SK-N-SH treated with all-trans-retinoic acid at 6 μM for 48 hours (cell line): Measurements from ENCODE around the gene DLX6.

Source experiments
- ATAC-seq: fragments of 200-7000 bp; cut with Tn5 transposase; 3 replicates; pipeline ENCODE4 v1.9.1; 2020; ENCODE audit warnings: mild to moderate bottlenecking, moderate library complexity
- ARNTL ChIP-seq: fragments of 450-650 bp; formaldehyde crosslinking; IDR thresholded peaks from 2 replicates; pipeline ENCODE4 v1.5.0; 2020; ENCODE audit warnings: low read depth, mild to moderate bottlenecking, moderate library complexity, borderline replicate concordance
- BACH2 ChIP-seq: fragments of 250-450 bp; sonication (Bioruptor Pico); IDR thresholded peaks from 2 replicates; pipeline ENCODE4 v1.9.0; 2021; ENCODE audit warnings: mild to moderate bottlenecking, borderline replicate concordance
- CSDC2 ChIP-seq: fragments of 250-450 bp; sonication (Bioruptor Pico); IDR thresholded peaks from 2 replicates; pipeline ENCODE4 v1.5.0; 2020; ENCODE audit warnings: mild to moderate bottlenecking, moderate library complexity
- ESRRG ChIP-seq: fragments of 250-450 bp; sonication (Bioruptor Pico); IDR thresholded peaks from 2 replicates; pipeline ENCODE4 v1.6.1; 2021; ENCODE audit warnings: mild to moderate bottlenecking
- GLIS3 ChIP-seq: fragments of 250-450 bp; sonication (Bioruptor Pico); IDR thresholded peaks from 2 replicates; pipeline ENCODE4 v1.5.0; 2020; ENCODE audit warnings: mild to moderate bottlenecking, moderate library complexity
- ISL1 ChIP-seq: fragments of 250-450 bp; sonication (Bioruptor Pico); IDR thresholded peaks from 2 replicates; pipeline ENCODE4 v2.1.2; 2022; ENCODE audit warnings: mild to moderate bottlenecking, moderate library complexity
- OSR1 ChIP-seq: fragments of 250-450 bp; sonication (Bioruptor Pico); IDR thresholded peaks from 2 replicates; pipeline ENCODE4 v1.8.0; 2022; ENCODE audit warnings: moderate library complexity, mild to moderate bottlenecking, inconsistent platforms
- PPARA ChIP-seq: fragments of 250-450 bp; sonication (Bioruptor Pico); IDR thresholded peaks from 2 replicates; pipeline ENCODE4 v1.5.0; 2020; ENCODE audit warnings: mild to moderate bottlenecking, borderline replicate concordance
- RARB ChIP-seq: fragments of 250-450 bp; sonication (Bioruptor Pico); IDR thresholded peaks from 2 replicates; pipeline ENCODE4 v1.8.0; 2021; ENCODE audit warnings: mild to moderate bottlenecking, moderate library complexity
- SNAI2 ChIP-seq: fragments of 250-450 bp; sonication (Bioruptor Pico); IDR thresholded peaks from 2 replicates; pipeline ENCODE4 v1.5.0; 2020; ENCODE audit warnings: mild to moderate bottlenecking, moderate library complexity
- TCF4 ChIP-seq: fragments of 250-450 bp; sonication (Bioruptor Pico); IDR thresholded peaks from 2 replicates; pipeline ENCODE4 v1.8.0; 2021; ENCODE audit warnings: mild to moderate bottlenecking, moderate library complexity, borderline replicate concordance
- TOX ChIP-seq: fragments of 250-450 bp; sonication (Bioruptor Pico); IDR thresholded peaks from 2 replicates; pipeline ENCODE4 v1.8.0; 2021; ENCODE audit warnings: mild to moderate bottlenecking, moderate library complexity, borderline replicate concordance
- ZFP3 ChIP-seq: fragments of 250-450 bp; sonication (Bioruptor Pico); IDR thresholded peaks from 2 replicates; pipeline ENCODE4 v1.5.0; 2020; ENCODE audit warnings: mild to moderate bottlenecking, moderate library complexity
- ZFP30 ChIP-seq: fragments of 450-650 bp; formaldehyde crosslinking; IDR thresholded peaks from 2 replicates; pipeline ENCODE4 v1.5.0; 2022; ENCODE audit warnings: mild to moderate bottlenecking, moderate library complexity
- ZNF565 ChIP-seq: fragments of 450-650 bp; formaldehyde crosslinking; conservative IDR thresholded peaks from 2 replicates; pipeline ENCODE4 v1.5.0; 2020; ENCODE audit warnings: low read depth, mild to moderate bottlenecking, moderate library complexity
- ZNF70 ChIP-seq: fragments of 450-650 bp; formaldehyde crosslinking; IDR thresholded peaks from 2 replicates; pipeline ENCODE4 v1.5.0; 2020; ENCODE audit warnings: mild to moderate bottlenecking, moderate library complexity
- ZNF8 ChIP-seq: fragments of 450-650 bp; formaldehyde crosslinking; IDR thresholded peaks from 2 replicates; pipeline ENCODE4 v1.5.0; 2020; ENCODE audit warnings: mild to moderate bottlenecking, moderate library complexity
- TF ChIP-seq, protein P1 (sequence below): fragments of 250-450 bp; sonication (Bioruptor Pico); IDR thresholded peaks from 2 replicates; pipeline ENCODE4 v1.5.1; 2020; ENCODE audit warnings: low read depth, mild to moderate bottlenecking, moderate library complexity
- TF ChIP-seq, protein P2 (sequence below): fragments of 250-450 bp; sonication (Bioruptor Pico); IDR thresholded peaks from 2 replicates; pipeline ENCODE4 v1.8.0; 2021; ENCODE audit warnings: low read depth, mild to moderate bottlenecking, moderate library complexity, borderline replicate concordance
- TF ChIP-seq, protein P3 (sequence below): fragments of 250-450 bp; sonication (Bioruptor Pico); IDR thresholded peaks from 2 replicates; pipeline ENCODE4 v1.5.0; 2020; ENCODE audit warnings: mild to moderate bottlenecking, moderate library complexity
- TF ChIP-seq, protein P4 (sequence below): fragments of 250-450 bp; sonication (Bioruptor Pico); IDR thresholded peaks from 2 replicates; pipeline ENCODE4 v1.8.0; 2020; ENCODE audit warnings: mild to moderate bottlenecking, moderate library complexity, borderline replicate concordance
- TF ChIP-seq, protein P5 (sequence below): fragments of 250-450 bp; sonication (Bioruptor Pico); IDR thresholded peaks from 2 replicates; pipeline ENCODE4 v1.5.1; 2021; ENCODE audit warnings: mild to moderate bottlenecking, moderate library complexity

The DLX6 gene

DNA sequence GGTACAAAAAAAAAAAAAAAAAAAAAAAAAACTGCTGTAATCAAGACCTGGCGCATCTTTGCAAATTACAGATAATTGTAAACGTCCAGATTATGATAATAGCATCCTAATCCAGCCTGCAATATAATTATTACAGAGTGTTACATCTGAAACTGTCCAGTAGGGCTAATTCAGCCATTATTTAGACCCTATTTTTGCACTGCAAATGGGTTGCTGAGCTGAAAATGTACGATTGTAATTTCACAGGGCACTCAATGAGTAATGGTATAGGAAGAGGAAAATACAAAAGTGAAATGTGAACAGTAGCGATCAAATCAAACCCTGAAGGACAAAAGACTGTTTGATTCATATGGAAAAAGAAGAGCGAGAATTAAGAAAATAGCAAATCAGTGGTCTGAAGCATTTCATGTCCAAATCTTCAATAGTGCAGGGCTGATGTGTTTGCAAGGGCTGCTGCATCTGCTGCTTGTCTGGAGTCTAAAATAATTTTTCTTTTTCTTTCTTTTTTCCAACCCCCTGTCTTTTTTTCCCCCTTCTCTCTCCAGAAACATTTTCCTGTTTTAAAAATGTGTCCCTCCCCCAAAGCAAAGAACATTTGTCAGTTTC lies 8.9 kb downstream of the DLX6 start:
- ATAC-seq, result no peak
- TF ChIP-seq ISL1 (CRISPR knock-in tag) (no peak), TCF4 (CRISPR knock-in tag) (no peak), OSR1 (CRISPR knock-in tag) (no peak), GLIS3 (CRISPR knock-in tag) (no peak), ZNF565 (no peak), SNAI2 (CRISPR knock-in tag) (no peak), BACH2 (CRISPR knock-in tag) (no peak), ZNF8 (CRISPR knock-in tag) (no peak), ESRRG (CRISPR knock-in tag) (no peak), ARNTL (CRISPR knock-in tag) (no peak), ZFP3 (CRISPR knock-in tag) (no peak), TOX (CRISPR knock-in tag) (no peak), ZNF70 (no peak), RARB (CRISPR knock-in tag) (no peak)
- TF ChIP-seq, protein P1, sequence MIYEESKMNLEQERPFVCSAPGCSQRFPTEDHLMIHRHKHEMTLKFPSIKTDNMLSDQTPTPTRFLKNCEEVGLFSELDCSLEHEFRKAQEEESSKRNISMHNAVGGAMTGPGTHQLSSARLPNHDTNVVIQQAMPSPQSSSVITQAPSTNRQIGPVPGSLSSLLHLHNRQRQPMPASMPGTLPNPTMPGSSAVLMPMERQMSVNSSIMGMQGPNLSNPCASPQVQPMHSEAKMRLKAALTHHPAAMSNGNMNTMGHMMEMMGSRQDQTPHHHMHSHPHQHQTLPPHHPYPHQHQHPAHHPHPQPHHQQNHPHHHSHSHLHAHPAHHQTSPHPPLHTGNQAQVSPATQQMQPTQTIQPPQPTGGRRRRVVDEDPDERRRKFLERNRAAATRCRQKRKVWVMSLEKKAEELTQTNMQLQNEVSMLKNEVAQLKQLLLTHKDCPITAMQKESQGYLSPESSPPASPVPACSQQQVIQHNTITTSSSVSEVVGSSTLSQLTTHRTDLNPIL (CRISPR knock-in tag), result no peak
- TF ChIP-seq, protein P2, sequence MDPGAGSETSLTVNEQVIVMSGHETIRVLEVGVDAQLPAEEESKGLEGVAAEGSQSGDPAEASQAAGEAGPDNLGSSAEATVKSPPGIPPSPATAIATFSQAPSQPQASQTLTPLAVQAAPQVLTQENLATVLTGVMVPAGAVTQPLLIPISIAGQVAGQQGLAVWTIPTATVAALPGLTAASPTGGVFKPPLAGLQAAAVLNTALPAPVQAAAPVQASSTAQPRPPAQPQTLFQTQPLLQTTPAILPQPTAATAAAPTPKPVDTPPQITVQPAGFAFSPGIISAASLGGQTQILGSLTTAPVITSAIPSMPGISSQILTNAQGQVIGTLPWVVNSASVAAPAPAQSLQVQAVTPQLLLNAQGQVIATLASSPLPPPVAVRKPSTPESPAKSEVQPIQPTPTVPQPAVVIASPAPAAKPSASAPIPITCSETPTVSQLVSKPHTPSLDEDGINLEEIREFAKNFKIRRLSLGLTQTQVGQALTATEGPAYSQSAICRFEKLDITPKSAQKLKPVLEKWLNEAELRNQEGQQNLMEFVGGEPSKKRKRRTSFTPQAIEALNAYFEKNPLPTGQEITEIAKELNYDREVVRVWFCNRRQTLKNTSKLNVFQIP (CRISPR knock-in tag), result no peak
- TF ChIP-seq, protein P3, sequence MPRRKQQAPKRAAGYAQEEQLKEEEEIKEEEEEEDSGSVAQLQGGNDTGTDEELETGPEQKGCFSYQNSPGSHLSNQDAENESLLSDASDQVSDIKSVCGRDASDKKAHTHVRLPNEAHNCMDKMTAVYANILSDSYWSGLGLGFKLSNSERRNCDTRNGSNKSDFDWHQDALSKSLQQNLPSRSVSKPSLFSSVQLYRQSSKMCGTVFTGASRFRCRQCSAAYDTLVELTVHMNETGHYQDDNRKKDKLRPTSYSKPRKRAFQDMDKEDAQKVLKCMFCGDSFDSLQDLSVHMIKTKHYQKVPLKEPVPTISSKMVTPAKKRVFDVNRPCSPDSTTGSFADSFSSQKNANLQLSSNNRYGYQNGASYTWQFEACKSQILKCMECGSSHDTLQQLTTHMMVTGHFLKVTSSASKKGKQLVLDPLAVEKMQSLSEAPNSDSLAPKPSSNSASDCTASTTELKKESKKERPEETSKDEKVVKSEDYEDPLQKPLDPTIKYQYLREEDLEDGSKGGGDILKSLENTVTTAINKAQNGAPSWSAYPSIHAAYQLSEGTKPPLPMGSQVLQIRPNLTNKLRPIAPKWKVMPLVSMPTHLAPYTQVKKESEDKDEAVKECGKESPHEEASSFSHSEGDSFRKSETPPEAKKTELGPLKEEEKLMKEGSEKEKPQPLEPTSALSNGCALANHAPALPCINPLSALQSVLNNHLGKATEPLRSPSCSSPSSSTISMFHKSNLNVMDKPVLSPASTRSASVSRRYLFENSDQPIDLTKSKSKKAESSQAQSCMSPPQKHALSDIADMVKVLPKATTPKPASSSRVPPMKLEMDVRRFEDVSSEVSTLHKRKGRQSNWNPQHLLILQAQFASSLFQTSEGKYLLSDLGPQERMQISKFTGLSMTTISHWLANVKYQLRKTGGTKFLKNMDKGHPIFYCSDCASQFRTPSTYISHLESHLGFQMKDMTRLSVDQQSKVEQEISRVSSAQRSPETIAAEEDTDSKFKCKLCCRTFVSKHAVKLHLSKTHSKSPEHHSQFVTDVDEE (CRISPR knock-in tag), result no peak
- TF ChIP-seq, all 23 proteins: peak for 0

DNA sequence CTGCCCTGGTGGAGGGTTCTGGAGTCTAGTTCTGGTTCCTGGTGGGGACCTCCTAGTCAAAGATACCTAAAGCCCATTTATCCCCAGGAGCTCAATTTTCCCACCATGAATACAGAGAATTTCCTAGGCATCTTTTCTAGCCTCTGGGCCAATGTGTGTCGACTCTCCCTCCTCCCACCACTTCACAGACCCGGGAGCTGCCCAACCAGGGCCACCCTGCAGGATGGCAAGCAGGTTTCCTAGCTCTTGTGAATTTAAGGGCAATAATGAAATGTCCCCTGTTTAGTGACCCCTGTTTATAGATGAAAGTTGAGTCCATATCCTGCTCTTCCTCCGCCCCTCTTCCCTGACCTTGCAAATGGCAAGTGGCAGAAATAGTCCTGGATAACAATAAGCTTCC lies 9.9 kb downstream of the DLX6 start:
- TF ChIP-seq, protein P4, sequence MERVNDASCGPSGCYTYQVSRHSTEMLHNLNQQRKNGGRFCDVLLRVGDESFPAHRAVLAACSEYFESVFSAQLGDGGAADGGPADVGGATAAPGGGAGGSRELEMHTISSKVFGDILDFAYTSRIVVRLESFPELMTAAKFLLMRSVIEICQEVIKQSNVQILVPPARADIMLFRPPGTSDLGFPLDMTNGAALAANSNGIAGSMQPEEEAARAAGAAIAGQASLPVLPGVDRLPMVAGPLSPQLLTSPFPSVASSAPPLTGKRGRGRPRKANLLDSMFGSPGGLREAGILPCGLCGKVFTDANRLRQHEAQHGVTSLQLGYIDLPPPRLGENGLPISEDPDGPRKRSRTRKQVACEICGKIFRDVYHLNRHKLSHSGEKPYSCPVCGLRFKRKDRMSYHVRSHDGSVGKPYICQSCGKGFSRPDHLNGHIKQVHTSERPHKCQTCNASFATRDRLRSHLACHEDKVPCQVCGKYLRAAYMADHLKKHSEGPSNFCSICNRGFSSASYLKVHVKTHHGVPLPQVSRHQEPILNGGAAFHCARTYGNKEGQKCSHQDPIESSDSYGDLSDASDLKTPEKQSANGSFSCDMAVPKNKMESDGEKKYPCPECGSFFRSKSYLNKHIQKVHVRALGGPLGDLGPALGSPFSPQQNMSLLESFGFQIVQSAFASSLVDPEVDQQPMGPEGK (CRISPR knock-in tag), result no peak
- TF ChIP-seq TOX (CRISPR knock-in tag) (no peak), SNAI2 (CRISPR knock-in tag) (no peak), PPARA (CRISPR knock-in tag) (no peak), ARNTL (CRISPR knock-in tag) (no peak), ZNF565 (no peak), CSDC2 (no peak), ZFP3 (CRISPR knock-in tag) (no peak), BACH2 (CRISPR knock-in tag) (no peak), ZFP30 (CRISPR knock-in tag) (no peak), ZNF70 (no peak), GLIS3 (CRISPR knock-in tag) (no peak)
- TF ChIP-seq, protein P5, sequence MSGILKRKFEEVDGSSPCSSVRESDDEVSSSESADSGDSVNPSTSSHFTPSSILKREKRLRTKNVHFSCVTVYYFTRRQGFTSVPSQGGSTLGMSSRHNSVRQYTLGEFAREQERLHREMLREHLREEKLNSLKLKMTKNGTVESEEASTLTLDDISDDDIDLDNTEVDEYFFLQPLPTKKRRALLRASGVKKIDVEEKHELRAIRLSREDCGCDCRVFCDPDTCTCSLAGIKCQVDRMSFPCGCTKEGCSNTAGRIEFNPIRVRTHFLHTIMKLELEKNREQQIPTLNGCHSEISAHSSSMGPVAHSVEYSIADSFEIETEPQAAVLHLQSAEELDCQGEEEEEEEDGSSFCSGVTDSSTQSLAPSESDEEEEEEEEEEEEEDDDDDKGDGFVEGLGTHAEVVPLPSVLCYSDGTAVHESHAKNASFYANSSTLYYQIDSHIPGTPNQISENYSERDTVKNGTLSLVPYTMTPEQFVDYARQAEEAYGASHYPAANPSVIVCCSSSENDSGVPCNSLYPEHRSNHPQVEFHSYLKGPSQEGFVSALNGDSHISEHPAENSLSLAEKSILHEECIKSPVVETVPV (CRISPR knock-in tag), result no peak
- TF ChIP-seq, protein P3 (CRISPR knock-in tag), result no peak
- TF ChIP-seq, protein P1 (CRISPR knock-in tag), result no peak
- no peak for ATAC-seq
